ENCODE measurements around the gene RTL10.

GRCh38 chr22:19811811-19812771 lies 42.6 kb downstream of the RTL10 start:
- TF ChIP-seq CTCF (tag by site-specific recombination; IDR thresholded peaks at IDR 0.05): no peak
- no peak for TF ChIP-seq ATF2 (tag by site-specific recombination; IDR thresholded peaks at IDR 0.05; ENCODE audit: low read depth)
- TF ChIP-seq ZNF16 (tag by site-specific recombination; IDR thresholded peaks at IDR 0.05; ENCODE audit: low read depth): no peak
- no peak for TF ChIP-seq ZBTB26 (tag by site-specific recombination; optimal IDR thresholded peaks at IDR 0.05)
- TF ChIP-seq PBX3 (CRISPR knock-in tag; IDR thresholded peaks at IDR 0.05): no peak
- TF ChIP-seq KLF9 (tag by site-specific recombination; IDR thresholded peaks at IDR 0.05; ENCODE audit: low read depth): no peak
- TF ChIP-seq ZNF777 (tag by site-specific recombination; IDR thresholded peaks at IDR 0.05; ENCODE audit: borderline replicate concordance): no peak
- no peak for TF ChIP-seq ZBTB7A (tag by site-specific recombination; IDR thresholded peaks at IDR 0.05; ENCODE audit: low read depth)
- no peak for TF ChIP-seq ZNF121 (tag by site-specific recombination; IDR thresholded peaks at IDR 0.05)
